HG02571 (cell line): Measurements from ENCODE around the gene MACROD2.

Experiments used
- ATAC-seq: cut with Tn5 transposase; IDR thresholded peaks from one replicate; pipeline ENCODE4 v1.9.1; 2021; ENCODE audit warnings: mild to moderate bottlenecking, moderate library complexity; ENCODE audit not compliant: unreplicated experiment

The MACROD2 gene

GRCh38 chr20:14568701-14569100, 573.4 kb downstream of the MACROD2 start:
- no peak for ATAC-seq

- no peak for ATAC-seq
Measured at GRCh38 chr20:14569641-14570040, 574.3 kb downstream of the MACROD2 start.

GRCh38 chr20:14570811-14571210, 575.5 kb downstream of the MACROD2 start:
- ATAC-seq = no peak

- ATAC-seq = no peak
Measured at GRCh38 chr20:14573676-14574075, 578.4 kb downstream of the MACROD2 start.

- no peak for ATAC-seq
Measured at GRCh38 chr20:14576196-14576877, 581.0 kb downstream of the MACROD2 start.

GRCh38 chr20:14580418-14581074, 585.2 kb downstream of the MACROD2 start:
- no peak for ATAC-seq

- no peak for ATAC-seq
Measured at GRCh38 chr20:14581731-14582130, 586.4 kb downstream of the MACROD2 start.

GRCh38 chr20:14582855-14583254, 587.5 kb downstream of the MACROD2 start:
- ATAC-seq = no peak

- no peak for ATAC-seq
Measured at GRCh38 chr20:14583413-14583812, 588.1 kb downstream of the MACROD2 start.

- ATAC-seq = no peak
Measured at GRCh38 chr20:14589383-14589782, 594.1 kb downstream of the MACROD2 start.

- no peak for ATAC-seq
Measured at GRCh38 chr20:14595051-14595450, 599.7 kb downstream of the MACROD2 start.

GRCh38 chr20:14597206-14597715, 601.9 kb downstream of the MACROD2 start:
- no peak for ATAC-seq

- ATAC-seq = no peak
Measured at GRCh38 chr20:14599613-14600012, 604.3 kb downstream of the MACROD2 start.

- ATAC-seq = no peak
Measured at GRCh38 chr20:14600527-14600926, 605.2 kb downstream of the MACROD2 start.

- ATAC-seq = no peak
Measured at GRCh38 chr20:14604143-14604542, 608.8 kb downstream of the MACROD2 start.

GRCh38 chr20:14609328-14610221, 614.3 kb downstream of the MACROD2 start:
- ATAC-seq = no peak

GRCh38 chr20:14611479-14611878, 616.2 kb downstream of the MACROD2 start:
- no peak for ATAC-seq

GRCh38 chr20:14612391-14612790, 617.1 kb downstream of the MACROD2 start:
- no peak for ATAC-seq

- no peak for ATAC-seq
Measured at GRCh38 chr20:14616003-14616402, 620.7 kb downstream of the MACROD2 start.

GRCh38 chr20:14617123-14617522, 621.8 kb downstream of the MACROD2 start:
- ATAC-seq = no peak

GRCh38 chr20:14619411-14619810, 624.1 kb downstream of the MACROD2 start:
- ATAC-seq = no peak
